GM12865 (cell line): Measurements from ENCODE around the gene ACTN4.

Source experiments
- DNase-seq: peaks from one replicate; pipeline ENCODE4 v3.0.0; 2010; ENCODE audit warnings: low read depth
- H3K4me3 ChIP-seq: 2 replicates; pipeline ENCODE4 v1.5.1; 2011; ENCODE audit warnings: mild to moderate bottlenecking, low read depth, low read length, control low read depth
- TF ChIP-seq, protein P1 (sequence below): IDR thresholded peaks from 2 replicates; pipeline ENCODE4 v1.5.1; 2011; ENCODE audit warnings: low read length, control low read depth, low read depth, inconsistent platforms; ENCODE audit not compliant: insufficient read depth; ENCODE audit errors: missing control alignments

Gene ACTN4

GRCh38 chr19:38649305-38650171 is 2.1 kb downstream of the ACTN4 start:
- peak overlapping the region; percentile 97 for H3K4me3 ChIP-seq
- TF ChIP-seq, protein P1, sequence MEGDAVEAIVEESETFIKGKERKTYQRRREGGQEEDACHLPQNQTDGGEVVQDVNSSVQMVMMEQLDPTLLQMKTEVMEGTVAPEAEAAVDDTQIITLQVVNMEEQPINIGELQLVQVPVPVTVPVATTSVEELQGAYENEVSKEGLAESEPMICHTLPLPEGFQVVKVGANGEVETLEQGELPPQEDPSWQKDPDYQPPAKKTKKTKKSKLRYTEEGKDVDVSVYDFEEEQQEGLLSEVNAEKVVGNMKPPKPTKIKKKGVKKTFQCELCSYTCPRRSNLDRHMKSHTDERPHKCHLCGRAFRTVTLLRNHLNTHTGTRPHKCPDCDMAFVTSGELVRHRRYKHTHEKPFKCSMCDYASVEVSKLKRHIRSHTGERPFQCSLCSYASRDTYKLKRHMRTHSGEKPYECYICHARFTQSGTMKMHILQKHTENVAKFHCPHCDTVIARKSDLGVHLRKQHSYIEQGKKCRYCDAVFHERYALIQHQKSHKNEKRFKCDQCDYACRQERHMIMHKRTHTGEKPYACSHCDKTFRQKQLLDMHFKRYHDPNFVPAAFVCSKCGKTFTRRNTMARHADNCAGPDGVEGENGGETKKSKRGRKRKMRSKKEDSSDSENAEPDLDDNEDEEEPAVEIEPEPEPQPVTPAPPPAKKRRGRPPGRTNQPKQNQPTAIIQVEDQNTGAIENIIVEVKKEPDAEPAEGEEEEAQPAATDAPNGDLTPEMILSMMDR: no peak
- DNase-seq: no peak

GRCh38 chr19:38650172-38650775 is 2.8 kb downstream of the ACTN4 start:
- TF ChIP-seq, protein P1: no peak
- peak; percentile 34 for DNase-seq
- peak overlapping the region; percentile 97 for H3K4me3 ChIP-seq

- TF ChIP-seq, protein P1: no peak
- DNase-seq: no peak
- no peak overlapping the region for H3K4me3 ChIP-seq
Measured at GRCh38 chr19:38650911-38651584, 3.6 kb downstream of the ACTN4 start.

- H3K4me3 ChIP-seq: no peak overlapping the region
- TF ChIP-seq, protein P1: no peak
Measured at GRCh38 chr19:38653028-38653571, 5.7 kb downstream of the ACTN4 start.

DNA sequence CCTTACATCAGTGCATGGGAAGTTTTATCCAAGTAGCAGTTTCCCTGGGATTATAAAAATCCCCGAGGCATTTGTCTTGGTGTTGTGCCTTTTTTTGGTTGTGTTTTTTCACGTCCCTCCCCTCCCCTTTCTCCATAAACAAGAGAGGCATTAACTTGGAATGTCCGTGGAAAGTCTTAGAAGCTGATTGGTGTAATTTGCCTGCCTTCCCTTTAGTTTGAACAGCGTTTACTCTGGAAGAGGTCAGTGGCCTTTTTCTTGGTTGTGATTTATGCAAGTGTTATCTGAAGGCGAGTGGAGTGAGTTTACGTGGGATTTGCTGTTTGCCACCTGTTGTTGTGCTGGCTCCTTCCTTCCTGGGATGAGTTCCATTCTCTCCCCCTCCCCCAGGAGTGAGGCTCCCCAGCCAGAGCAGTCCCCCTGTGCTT is 7.2 kb downstream of the ACTN4 start:
- TF ChIP-seq, protein P1: no peak
- DNase-seq: no peak
- no peak overlapping the region for H3K4me3 ChIP-seq

More at GRCh38 chr19:38653028-38653571, 5.7 kb downstream of the ACTN4 start:
- no peak for DNase-seq

GRCh38 chr19:38655148-38655824 is 7.8 kb downstream of the ACTN4 start:
- peak; percentile 85 for DNase-seq
- no peak overlapping the region for H3K4me3 ChIP-seq
- TF ChIP-seq, protein P1: no peak
